DMS79 (cell line): ENCODE measurements around the gene TAL1.
"Not testable (repeated sequence)": the region's sequence is repeated elsewhere in the genome, so short reads cannot be mapped to it uniquely, and the experiment has no call there.

ENCODE experiments used
- DNase-seq: peaks from one replicate; lab custom pipeline; 2025; lab: John Stamatoyannopoulos, UW

Gene TAL1

DNA sequence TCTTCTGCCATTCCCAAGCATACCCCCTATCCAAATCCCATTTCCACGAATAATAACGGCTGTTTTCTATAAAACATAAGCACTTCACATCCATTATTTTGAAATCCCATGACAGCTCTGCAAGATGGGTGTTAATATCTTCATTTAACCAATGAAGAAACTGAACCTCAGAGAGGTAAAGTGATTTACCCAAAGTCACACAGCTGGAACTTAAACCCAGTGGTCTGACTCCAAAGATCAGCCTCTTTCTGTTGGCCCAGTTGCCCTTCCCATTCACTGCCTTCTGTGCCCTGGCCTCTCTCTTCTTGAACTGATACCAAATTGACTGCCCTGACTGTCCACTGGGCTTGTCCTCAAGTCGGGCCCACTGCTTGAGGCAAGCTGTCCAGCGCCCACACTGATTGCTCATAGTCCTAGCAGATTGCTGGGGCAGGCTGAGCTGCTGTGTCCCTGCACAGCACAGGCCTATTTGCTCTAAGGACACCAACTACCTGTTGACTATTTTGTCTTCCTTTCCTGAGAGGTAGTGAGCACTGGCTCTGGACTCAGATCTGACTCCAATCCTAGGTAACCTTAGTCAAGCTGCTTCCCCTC lies 19.3 kb downstream of the TAL1 start:
- no peak for DNase-seq

DNA sequence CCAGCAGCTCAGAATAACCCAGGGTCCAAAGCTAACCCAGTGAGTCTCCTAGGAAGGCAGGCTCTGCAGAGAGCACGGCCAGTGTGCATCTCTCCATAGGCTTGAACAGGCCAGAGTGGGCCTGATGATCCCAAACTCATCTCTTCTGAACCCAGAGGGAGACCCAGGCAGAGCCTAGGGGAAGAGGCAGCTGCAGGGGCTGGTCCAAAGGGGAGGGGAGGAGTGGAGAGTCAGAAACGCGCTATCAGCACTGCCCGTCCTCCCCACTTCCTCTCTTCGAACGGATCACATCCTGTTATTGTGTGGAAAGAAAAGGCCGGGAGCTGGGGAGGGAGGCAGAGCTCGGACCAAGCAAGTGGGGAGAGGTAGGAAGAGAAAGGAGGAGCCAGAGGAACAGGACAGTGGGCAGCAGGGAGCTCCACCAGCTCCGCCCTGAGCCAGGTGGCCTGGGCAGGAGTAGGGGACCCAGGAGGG lies 20.2 kb downstream of the TAL1 start:
- DNase-seq: no peak

DNA sequence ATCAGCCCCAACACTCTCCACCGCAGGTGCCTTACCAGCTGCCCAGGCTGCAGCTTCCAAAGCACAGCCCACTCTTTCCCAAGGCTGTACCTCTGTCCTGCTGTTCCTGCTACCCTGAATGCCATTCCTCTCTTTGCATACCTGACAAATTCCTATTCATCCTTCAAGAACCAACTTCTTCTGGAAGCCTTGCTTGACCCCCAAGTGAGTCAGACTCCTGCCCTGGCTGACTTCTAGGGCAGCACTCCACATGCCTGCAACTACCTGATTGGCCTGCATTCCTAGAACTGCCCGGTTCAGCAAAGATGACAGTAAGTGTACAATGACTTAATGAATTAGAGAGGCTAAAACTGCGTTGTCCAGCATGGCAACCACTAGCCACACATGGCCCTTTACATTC lies 21.4 kb downstream of the TAL1 start:
- no peak for DNase-seq

DNA sequence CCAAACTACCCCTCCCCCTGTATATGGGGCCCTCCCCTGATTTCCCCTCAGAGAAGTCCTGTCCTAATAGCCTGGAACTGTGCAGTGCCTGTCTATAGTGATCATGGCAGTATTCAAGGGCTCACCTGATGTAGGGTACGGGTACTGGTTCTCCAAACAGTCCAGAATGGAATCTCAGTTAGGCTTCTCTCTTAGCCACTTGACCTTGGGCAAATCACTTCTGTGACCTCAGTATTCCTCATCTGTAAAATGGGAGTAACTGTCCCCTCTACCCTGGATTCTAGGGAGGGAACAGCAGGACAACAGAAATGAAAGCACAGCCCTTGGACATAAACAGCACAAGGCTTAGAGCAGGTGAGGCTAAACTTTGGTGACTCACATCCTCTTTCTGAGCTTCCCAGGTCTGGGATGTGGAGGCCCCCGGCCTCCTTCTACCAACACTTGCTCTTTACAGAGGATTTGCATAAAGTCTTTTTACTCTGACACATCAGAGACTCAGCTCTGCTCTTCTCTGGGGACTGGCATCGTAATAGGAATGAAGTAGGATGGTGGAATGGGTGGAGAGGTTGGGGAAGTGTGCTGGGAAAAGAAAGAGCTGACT lies 22.2 kb downstream of the TAL1 start:
- no peak for DNase-seq

DNA sequence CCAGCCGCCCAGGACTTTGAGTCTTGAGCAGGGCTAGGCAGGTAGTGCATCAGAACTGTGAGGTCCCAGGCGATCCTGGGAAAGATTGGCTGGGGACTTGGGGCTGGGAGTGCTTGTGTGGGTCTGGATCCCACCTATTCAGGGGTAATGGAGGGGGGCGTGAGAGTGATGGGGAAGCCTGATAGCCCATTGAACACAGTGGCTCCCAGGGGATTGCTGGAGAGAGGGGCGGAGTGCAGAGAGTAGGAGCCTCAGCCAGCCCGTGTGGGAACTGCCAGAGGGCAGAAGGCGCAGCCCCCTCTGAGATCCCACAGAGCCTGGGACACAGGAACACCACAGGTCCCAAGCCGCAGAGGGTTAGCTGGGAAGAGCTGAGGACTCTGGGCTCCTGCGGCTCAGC lies 22.9 kb downstream of the TAL1 start:
- DNase-seq: no peak

DNA sequence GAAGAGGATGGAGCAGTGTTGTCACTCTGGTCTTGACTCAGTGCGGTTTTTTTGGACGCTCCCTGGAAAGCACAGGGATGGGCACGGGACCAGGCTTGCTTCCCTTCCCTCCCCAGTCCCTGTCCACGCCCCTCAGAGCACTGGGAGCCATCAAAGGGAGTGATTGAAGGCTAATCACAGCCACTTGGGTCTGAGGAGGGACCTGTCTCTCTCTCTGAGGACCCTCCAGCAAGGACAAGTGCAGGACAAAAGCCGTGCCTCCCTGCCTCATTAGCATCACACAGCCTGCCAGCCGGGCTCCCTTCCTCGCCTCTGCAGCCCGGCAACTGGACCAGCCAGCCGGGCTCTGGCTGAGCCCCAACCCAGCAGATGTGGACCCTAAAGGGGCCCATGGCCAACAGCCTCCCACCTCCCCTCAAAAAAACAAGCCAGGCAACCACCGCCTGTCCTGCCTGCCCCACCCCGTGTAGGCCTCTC lies 23.6 kb downstream of the TAL1 start:
- DNase-seq: no peak

DNA sequence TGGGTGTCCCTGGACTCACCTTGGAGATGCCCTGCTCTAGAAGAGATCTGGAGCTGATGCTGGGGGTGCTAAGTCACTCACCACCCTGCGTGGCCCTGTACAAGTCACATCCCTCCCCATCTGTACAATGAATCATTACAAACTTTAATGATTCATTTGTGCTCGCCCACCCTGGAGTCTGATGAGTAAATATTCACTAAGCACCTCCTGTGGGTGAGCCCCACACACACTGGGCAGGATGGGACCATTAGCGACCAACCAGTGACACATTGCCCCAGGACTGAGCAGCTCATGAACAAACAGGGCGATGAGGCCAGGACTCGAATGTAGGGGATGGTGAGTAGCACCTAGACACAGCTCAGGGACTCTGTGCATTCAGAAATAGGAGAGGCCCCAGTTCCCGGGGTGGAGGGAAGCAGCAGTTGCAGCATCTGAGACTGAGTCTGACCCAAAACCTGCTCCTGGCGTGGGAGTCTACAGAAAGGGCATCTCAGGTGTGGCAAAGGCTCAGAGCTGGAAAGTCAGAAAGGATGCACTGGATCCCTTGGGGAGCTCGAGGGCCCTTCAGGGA lies 24.1 kb downstream of the TAL1 start:
- DNase-seq: no peak

DNA sequence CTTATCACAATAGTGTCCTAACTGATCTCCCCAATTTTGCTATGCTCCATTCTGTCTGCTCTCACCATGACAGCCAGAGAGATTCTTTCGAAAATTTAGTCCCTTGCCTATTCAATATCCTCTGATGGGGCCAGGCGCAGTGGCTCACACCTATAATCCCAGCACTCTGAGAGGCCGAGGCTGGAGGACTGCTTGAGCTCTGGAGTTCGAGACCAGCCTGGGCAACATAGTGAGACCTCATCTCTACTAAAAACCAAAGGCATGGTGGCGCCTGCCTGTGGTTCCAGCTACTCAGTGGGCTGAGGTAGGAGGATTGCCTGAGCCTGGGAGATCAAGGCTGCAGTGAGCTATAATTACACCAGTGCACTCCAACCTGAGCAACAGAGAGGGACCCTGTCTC lies 26.1 kb downstream of the TAL1 start:
- DNase-seq: no peak

DNA sequence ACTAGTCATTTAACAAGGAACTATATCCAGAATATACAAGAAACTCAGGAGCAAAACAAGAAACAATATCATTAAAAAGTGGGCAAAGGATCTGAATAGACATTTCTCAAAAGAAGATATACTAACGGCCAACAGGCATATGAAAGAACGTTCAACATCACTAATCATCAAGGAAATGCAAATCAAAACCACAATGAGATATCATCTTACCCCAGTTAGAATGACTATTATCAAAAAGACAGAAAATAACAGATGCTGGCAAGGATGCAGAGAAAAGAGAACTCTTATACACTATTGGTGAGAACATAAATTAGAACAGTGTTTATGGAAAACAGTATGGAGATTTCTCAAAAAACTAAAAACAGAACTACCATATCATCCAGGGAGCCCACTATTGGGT lies 28.5 kb downstream of the TAL1 start:
- not testable (repeated sequence) for DNase-seq

DNA sequence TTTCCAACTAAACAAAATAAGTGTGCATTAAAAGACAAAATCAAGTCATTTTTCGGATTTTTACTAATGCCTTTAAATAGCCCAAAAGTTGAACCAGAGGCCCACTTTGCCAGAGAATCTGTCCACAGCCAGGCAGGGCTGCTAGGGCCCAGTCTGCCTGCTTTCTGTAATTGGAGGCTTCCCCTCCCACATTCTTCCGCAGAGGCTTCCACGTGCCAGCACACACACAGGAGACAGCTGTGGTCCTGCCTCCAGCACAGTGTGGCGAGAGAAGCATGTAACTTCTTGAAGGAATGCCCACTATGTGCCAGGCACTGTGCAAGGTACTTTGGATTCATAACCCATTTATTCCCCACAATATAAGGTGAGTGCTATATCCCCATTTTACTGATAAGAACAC lies 30.8 kb downstream of the TAL1 start:
- no peak for DNase-seq

DNA sequence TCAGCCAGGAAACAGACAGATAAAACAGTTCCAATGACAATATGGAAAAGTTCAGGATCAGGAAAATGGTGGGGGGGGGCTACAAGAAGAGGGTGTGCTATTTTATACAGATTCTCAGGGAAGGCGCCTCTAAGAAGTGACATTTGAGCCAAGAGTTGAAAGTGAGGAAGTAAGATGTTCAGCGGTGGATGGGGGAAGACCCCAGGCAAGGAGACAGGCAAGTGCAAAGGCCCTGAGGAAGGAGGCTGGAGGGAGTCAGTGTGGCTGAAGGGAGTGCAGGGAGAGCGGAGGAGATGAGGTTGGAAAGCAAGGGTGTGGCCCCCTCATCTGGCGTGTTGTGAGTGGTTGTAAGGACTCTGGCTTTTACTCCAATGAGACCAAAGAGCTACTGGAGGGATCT lies 33.8 kb downstream of the TAL1 start:
- no peak for DNase-seq

DNA sequence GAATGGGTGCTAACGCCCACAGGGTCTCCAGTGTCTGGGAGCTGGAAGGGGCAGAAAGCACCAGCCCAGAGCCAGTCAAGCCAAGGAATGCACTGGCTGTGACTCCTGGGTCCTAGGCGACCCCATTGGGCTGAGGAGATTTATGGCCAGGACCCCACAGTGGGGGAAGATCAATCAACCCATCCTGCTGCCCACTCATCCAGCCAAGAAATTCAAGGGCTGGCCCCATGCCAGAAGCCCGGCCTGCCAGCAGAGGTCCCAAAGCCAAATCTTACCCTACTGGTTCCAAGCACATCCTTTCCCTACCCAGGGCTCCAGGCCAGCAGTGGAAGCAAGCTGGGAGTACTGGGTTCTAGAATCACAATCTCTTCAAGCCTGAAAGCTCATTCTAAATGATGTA lies 35.4 kb downstream of the TAL1 start:
- DNase-seq: no peak

DNA sequence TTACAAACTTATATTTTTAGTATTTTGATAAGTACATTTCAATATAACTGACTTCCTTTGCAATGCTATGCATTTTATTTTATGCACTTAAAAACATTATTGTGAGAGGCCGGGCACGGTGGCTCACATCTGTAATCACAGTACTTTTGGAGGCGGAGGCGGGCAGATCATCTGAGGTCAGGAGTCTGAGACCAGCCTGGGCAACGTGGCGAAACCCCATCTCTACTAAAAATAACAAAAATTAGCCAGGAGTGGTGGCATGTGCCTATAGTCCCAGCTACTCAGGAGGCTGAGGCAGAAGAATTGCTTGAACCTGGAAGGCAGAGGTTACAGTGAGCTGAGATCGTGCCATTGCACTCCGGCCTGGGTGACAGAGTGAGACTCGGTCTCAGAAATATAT lies 36.0 kb downstream of the TAL1 start:
- DNase-seq: not testable (repeated sequence)

DNA sequence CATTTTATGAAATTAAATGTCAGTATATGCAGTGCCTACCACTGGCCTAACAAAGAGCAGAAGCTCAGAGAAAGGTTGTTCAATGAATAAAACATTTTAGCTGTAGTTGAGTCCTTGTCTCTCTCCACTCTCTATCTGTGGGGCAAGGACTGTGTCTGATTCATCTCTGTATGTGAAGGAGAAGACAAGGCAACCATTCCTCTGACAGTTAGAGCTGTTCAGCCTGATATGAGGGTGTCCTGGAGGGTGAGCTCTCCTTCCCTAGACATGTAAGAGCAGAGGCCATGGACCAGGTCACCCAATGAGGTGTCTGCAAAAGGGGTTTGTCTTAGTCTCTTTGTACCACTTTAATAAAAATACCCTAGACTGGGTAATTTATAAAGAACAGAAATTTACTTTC lies 37.7 kb downstream of the TAL1 start:
- DNase-seq: no peak

DNA sequence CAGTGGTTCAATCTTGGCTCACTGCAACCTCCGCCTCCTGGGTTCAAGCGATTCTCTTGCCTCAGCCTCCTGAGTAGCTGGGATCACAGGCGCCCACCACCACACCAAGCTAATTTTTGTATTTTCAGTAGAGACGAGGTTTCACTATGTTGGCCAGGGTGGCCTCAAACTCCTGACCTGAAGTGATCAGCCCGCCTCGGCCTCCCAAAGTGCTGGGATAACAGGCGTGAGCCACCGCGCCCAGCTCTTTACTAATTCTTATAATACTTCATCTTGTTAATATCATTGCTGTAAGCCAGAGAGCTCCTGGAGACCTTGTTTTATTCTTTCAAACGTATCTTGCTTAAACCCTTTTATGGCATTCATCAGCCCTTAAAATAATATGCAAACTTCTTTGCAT lies 38.5 kb downstream of the TAL1 start:
- DNase-seq: not testable (repeated sequence)

DNA sequence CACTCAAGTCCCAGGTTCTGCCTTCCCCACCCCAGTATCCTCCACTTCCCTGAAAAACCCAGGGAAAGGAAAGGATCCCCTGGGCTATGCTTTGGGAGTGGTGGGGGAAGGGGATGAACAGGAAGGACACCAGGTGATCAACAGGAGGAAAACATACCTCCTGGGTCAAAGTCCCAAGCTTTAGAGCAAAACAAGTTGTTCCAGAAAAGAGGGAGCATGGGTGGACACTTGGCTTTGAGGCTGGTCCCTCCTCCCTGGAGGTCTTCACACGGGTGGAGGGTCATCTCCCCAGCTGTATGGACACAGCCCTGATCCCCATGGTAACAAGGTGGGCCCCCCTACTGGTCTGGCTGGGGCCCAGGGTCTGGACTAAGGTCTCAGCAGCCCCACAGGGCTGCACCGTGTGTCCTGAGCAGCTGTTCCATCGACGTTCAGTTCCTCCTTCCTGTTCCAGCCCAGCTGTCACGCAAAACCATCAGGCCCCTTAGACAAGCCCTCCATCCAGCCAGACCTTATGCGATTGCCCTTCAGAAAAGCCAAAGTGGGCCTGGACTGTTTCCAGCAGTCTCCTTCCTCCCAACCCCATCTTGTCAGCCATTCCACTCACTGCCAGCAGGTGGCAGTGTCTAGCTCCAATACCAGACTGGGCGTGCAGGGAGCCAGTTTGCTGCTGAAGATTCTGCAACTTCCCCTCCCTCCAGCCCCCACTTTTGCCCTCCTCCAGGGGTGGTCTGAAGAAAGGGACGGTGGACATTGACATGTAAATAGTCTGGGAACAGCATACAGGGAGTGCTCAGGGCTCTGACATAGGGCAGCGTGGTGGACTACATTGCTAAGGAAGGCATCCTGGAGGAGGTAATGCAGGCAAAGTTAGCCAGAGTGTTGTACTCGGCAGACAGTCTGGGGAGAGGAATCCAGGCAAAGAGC lies 39.3 kb downstream of the TAL1 start:
- DNase-seq: peak; percentile 77

DNA sequence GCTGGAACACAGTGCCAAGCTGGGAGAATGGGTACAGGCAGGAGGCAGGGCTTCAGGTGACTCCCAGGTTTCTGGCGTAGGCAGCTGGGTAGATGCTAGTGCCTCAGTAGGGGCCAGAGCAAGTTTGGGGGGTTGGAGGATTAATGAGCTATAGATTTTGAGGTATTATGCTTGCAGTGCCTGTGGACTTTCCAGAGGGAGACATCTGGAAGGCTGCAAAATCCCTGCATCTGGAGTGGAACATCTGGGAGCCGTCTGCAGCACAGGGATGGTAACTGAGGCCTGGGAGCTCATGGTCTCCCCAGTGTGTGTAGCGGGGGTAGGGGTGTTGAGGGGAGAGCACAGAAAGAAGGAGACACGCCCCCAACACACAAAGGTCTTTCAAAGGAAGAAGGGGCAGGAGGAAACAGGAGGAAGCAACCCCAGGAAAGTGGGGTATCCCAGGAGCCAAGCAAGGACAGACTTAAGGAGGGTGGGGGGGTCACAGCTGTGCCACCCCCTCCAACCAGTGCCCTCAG lies 40.0 kb downstream of the TAL1 start:
- DNase-seq: no peak

DNA sequence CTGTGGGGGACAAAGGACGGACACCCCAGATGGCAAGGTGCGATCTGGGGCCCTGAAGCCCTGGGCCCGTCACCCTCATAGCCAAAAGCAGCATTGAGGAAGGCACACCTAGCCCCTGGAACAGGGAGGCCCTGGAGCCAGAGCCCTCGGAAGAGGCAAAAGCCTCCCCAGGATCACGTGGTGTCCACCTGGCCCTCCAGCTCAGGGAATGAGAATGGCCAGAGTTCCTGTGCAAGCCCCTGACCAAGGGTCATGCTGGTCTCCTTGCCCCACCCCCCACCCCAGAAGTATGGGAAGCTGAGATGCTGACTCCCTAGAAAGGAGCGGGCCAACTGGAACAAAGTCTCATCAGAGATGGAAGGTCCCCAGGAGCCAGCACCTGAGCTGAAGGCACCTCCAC lies 41.2 kb downstream of the TAL1 start:
- DNase-seq: no peak

DNA sequence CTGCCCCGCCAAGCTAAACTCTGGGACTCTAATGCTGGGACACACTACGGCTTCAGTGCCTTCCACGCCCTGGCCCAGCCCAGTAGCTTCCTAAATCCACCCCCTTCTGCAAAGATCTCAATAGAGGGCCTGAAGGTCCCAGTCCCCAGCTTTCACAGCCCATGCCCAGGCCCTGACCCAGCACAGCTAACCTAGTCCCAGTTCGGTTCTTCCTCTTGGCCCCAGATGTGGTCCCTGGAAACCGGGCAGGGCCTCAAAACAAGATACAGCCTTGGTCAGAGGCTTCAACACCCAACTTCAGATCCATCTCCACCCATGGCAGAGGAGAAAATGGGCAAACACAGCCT lies 41.5 kb downstream of the TAL1 start:
- no peak for DNase-seq

DNA sequence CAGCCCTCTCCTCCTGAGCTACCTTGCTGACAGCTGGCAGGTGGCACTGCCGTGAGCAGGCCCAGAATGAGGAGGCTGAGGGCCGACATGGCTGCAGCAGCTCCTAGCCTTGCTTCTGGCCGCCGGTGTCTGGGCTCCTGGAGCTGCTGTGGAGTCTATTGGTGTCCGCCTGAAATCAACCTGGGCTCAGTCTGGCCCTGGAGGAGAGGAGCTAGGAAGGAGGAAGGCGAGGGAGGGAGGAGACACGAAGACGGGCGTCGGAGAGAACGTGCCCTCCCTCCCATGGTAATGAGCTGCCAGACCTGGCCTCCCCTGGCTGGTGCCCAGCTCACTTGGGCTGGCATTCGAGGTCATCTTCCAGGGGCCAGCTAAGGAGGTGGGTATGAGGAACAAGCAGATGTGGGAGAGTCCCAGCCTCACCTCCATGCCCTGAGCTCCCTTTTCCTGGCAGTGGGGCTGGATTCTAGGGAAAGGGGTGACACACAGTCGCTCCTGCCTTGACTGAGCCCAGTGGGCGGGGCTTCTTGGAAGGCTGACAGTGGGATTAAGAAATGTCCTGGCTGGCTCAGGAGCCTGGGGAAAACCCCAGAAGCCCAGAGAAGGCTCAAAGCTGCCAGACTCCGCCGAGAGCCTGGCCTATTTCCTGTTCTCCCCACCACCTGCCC lies 42.0 kb downstream of the TAL1 start, which contains the start of gene PDZK1IP1:
TSS of gene PDZK1IP1 (minus strand) at position 193 of the 665 bp plus-strand sequence. CDS start at position 89, 104 bp downstream.
- DNase-seq: no peak
